GM19467 (cell line): ENCODE data around the gene C16orf46.
A peak's percentile ranks its signal among the peaks of the same experiment; 100 is the strongest.
"Not testable (repeated sequence)": the region's sequence is repeated elsewhere in the genome, so short reads cannot be mapped to it uniquely, and the experiment has no call there.

Source experiments
- ATAC-seq: cut with Tn5 transposase; IDR thresholded peaks from one replicate; pipeline ENCODE4 v1.9.1; 2021; ENCODE audit warnings: mild to moderate bottlenecking, moderate library complexity; ENCODE audit not compliant: unreplicated experiment

C16orf46 gene

GRCh38 chr16:81077076-81077940, at the start of gene C16orf46:
Gene C16orf46 (minus strand): TSS chr16:81077238. CDS start chr16:81063955, 13,283 bp downstream.
- peak; percentile 97 for ATAC-seq

- no peak for ATAC-seq
These were observed 46.2 kb upstream of the C16orf46 start for GRCh38 chr16:81123092-81123852.

- ATAC-seq = no peak
These were observed 44.5 kb upstream of the C16orf46 start for GRCh38 chr16:81121474-81121990.

- no peak for ATAC-seq
These were observed 40.4 kb upstream of the C16orf46 start for GRCh38 chr16:81117436-81117835.

- no peak for ATAC-seq
These were observed 39.2 kb upstream of the C16orf46 start for GRCh38 chr16:81116285-81116684.

- ATAC-seq = no peak
These were observed 35.4 kb upstream of the C16orf46 start for GRCh38 chr16:81112453-81112852.

- ATAC-seq = not testable (repeated sequence)
These were observed 32.2 kb upstream of the C16orf46 start for GRCh38 chr16:81109274-81109673.

- no peak for ATAC-seq
These were observed 30.5 kb upstream of the C16orf46 start for GRCh38 chr16:81107511-81107910.

GRCh38 chr16:81106826-81107503, 29.9 kb upstream of the C16orf46 start:
- ATAC-seq = no peak

- no peak for ATAC-seq
These were observed 28.9 kb upstream of the C16orf46 start for GRCh38 chr16:81105946-81106345.

GRCh38 chr16:81101702-81102101, 24.7 kb upstream of the C16orf46 start:
- ATAC-seq = no peak

- no peak for ATAC-seq
These were observed 22.9 kb upstream of the C16orf46 start for GRCh38 chr16:81099958-81100357.

- no peak for ATAC-seq
These were observed 20.2 kb upstream of the C16orf46 start for GRCh38 chr16:81097230-81097629.

GRCh38 chr16:81096715-81097208, 19.7 kb upstream of the C16orf46 start:
- no peak for ATAC-seq

- peak; percentile 98 for ATAC-seq
These were observed 19.1 kb upstream of the C16orf46 start, which contains the start of gene GCSH for GRCh38 chr16:81095953-81096714. Gene GCSH (minus strand): TSS chr16:81096395. CDS start chr16:81096278, 117 bp downstream.

- no peak for ATAC-seq
These were observed 18.6 kb upstream of the C16orf46 start for GRCh38 chr16:81095653-81095952.

GRCh38 chr16:81094771-81095251, 17.8 kb upstream of the C16orf46 start:
- ATAC-seq = no peak

- no peak for ATAC-seq
These were observed 11.8 kb upstream of the C16orf46 start for GRCh38 chr16:81088836-81089235.

GRCh38 chr16:81081014-81081413, 4.0 kb upstream of the C16orf46 start:
- ATAC-seq = no peak

- ATAC-seq = no peak
These were observed 3.2 kb upstream of the C16orf46 start for GRCh38 chr16:81080233-81080632.
